ENCODE measurements around the gene TMEM81. TPM values are rescaled to one million over a fixed set of nuclear protein-coding genes. Genes with fewer than 3 reads are reported as not detected.

The TMEM81 gene
- total and polyA plus RNA-seq, 2 donors (not counting 1 experiment from before 2014, with no cell fraction given): 1.8 to 1.9 TPM

DNA sequence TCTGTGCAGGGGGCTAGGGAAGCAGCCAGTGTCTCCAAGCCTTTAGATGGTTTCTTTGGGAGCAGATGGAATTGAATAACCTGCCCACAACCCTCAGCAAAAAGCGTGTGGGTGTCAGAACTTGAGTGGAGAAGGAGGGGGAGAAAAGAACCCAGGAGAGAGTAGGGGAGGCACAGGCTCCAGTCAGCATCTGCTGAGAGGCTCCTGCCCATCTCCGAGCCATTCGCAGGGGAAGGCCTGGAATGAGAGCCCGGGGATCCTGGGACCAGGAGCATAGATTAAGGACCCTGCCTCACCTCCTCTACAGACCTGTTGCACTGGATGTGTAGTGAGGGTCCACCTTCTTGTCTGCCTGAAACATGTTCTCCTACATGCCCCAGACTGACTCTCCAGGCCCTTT lies 16.3 kb downstream of the TMEM81 start:
- Histone ChIP-seq H3K9ac (ENCODE audit: insufficient read depth, low read length) (no peak overlapping the region), H3K9me3 (ENCODE audit: control insufficient read depth, insufficient read depth, low read depth, low read length) (no peaks in the 10 kb centered on the region), H2AFZ (ENCODE audit: low read length) (no peak overlapping the region), H3K4me3 (replicated peaks in 1 of 4; ENCODE audit: control extremely low read depth in 1 of 4, insufficient read depth in 1 of 4, low read depth in 3 of 4, low read length in 4 of 4) (no peak overlapping the region), H3K27me3 (ENCODE audit: control insufficient read depth, insufficient read depth, low read length) (no peaks in the 10 kb centered on the region), H3K4me1 (ENCODE audit: control insufficient read depth, extremely low read depth, insufficient read depth, low read length) (no peaks in the 10 kb centered on the region), H3K4me2 (ENCODE audit: extremely low read depth, insufficient read depth, low read length) (no peak overlapping the region), H3K36me3 (ENCODE audit: control insufficient read depth, insufficient read depth, low read length) (no peaks in the 10 kb centered on the region), H3K27ac (ENCODE audit: insufficient read depth, low read length) (no peak overlapping the region), H4K20me1 (ENCODE audit: control insufficient read depth, extremely low read depth, insufficient read depth, low read length) (no peaks in the 10 kb centered on the region), H3K79me2 (ENCODE audit: control insufficient read depth, insufficient read depth, low read length) (no peaks in the 10 kb centered on the region)
- TF ChIP-seq, protein P1, sequence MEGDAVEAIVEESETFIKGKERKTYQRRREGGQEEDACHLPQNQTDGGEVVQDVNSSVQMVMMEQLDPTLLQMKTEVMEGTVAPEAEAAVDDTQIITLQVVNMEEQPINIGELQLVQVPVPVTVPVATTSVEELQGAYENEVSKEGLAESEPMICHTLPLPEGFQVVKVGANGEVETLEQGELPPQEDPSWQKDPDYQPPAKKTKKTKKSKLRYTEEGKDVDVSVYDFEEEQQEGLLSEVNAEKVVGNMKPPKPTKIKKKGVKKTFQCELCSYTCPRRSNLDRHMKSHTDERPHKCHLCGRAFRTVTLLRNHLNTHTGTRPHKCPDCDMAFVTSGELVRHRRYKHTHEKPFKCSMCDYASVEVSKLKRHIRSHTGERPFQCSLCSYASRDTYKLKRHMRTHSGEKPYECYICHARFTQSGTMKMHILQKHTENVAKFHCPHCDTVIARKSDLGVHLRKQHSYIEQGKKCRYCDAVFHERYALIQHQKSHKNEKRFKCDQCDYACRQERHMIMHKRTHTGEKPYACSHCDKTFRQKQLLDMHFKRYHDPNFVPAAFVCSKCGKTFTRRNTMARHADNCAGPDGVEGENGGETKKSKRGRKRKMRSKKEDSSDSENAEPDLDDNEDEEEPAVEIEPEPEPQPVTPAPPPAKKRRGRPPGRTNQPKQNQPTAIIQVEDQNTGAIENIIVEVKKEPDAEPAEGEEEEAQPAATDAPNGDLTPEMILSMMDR (conservative IDR thresholded peaks at IDR 0.05 in 1 of 2, IDR thresholded peaks at IDR 0.05 in 1 of 2; ENCODE audit: low read depth in 1 of 2, low read length in 2 of 2): no peak
- TF ChIP-seq EZH2 (IDR thresholded peaks at IDR 0.05; ENCODE audit: low read length, missing control alignments): no peak
- DNase-seq (ENCODE audit: low read depth in 2 of 2): no peak

DNA sequence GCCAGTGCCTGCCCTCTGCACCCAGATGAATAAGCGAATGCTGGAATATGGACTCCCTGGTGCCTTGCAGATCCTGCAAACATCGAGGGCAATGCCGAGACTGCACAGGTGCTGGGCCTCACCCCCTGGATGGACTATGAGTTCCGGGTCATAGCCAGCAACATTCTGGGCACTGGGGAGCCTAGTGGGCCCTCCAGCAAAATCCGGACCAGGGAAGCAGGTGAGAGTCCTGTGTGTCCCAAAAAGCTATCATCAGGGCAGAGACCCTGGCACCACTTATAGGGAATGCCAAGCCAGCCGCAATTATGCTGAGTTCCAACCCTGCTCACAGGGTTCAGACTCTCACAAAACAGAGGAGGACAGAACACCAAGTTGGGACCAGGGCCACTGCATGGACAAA lies 17.2 kb downstream of the TMEM81 start:
- H3K4me1 ChIP-seq (ENCODE audit: control insufficient read depth, extremely low read depth, insufficient read depth, low read length): no peaks in the 10 kb centered on the region

DNA sequence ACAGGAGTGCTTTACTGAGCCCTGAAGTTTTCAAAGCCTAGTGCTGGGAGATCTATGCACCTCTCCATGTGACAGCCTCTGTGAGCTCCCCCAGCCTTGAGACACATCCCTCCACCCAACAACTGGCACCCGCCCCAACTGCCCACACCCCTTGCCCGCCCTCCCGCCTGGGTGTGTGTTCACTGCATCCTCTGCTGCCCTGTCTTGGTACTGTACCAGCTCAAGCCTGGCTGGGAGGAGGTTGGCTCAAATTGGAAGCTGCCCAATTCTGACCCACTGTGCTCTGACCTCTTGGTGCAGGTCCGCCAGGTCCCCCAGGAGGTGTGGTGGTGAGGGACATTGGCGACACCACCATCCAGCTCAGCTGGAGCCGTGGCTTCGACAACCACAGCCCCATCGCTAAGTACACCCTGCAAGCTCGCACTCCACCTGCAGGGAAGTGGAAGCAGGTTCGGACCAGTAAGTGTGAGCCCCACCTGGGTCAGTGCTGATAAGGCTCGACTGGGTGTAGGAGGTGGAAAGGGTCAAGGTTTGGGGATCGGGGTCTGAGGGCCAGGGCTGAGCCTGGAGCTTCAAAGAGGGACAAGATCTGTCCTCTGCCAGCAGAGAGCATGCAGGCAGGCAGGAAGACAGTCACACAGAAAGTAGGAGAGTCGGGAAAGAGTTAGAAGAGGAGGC lies 18.0 kb downstream of the TMEM81 start:
- Histone ChIP-seq H3K9me3 (ENCODE audit: control insufficient read depth, insufficient read depth, low read depth, low read length) (no peaks in the 10 kb centered on the region), H3K9ac (ENCODE audit: insufficient read depth, low read length) (no peak overlapping the region), H3K27me3 (ENCODE audit: control insufficient read depth, insufficient read depth, low read length) (no peaks in the 10 kb centered on the region), H3K4me3 (replicated peaks in 1 of 4; ENCODE audit: control extremely low read depth in 1 of 4, insufficient read depth in 1 of 4, low read depth in 3 of 4, low read length in 4 of 4) (no peak overlapping the region), H3K36me3 (ENCODE audit: control insufficient read depth, insufficient read depth, low read length) (no peaks in the 10 kb centered on the region), H3K79me2 (ENCODE audit: control insufficient read depth, insufficient read depth, low read length) (no peaks in the 10 kb centered on the region), H4K20me1 (ENCODE audit: control insufficient read depth, extremely low read depth, insufficient read depth, low read length) (no peaks in the 10 kb centered on the region), H3K4me2 (ENCODE audit: extremely low read depth, insufficient read depth, low read length) (no peak overlapping the region), H2AFZ (ENCODE audit: low read length) (no peak overlapping the region), H3K4me1 (ENCODE audit: control insufficient read depth, extremely low read depth, insufficient read depth, low read length) (no peaks in the 10 kb centered on the region), H3K27ac (ENCODE audit: insufficient read depth, low read length) (no peak overlapping the region)
- DNase-seq (ENCODE audit: low read depth in 2 of 2): no peak
- no peak for TF ChIP-seq EZH2 (IDR thresholded peaks at IDR 0.05; ENCODE audit: low read length, missing control alignments)
- TF ChIP-seq, protein P1 (conservative IDR thresholded peaks at IDR 0.05 in 1 of 2, IDR thresholded peaks at IDR 0.05 in 1 of 2; ENCODE audit: low read depth in 1 of 2, low read length in 2 of 2): no peak

More for the DNA sequence above, 17.2 kb downstream of the TMEM81 start:
- no peak for DNase-seq (ENCODE audit: low read depth in 2 of 2)
- TF ChIP-seq, protein P1 (conservative IDR thresholded peaks at IDR 0.05 in 1 of 2, IDR thresholded peaks at IDR 0.05 in 1 of 2; ENCODE audit: low read depth in 1 of 2, low read length in 2 of 2): no peak
- no peak for TF ChIP-seq EZH2 (IDR thresholded peaks at IDR 0.05; ENCODE audit: low read length, missing control alignments)
- H3K27ac ChIP-seq (ENCODE audit: insufficient read depth, low read length): no peak overlapping the region
- H4K20me1 ChIP-seq (ENCODE audit: control insufficient read depth, extremely low read depth, insufficient read depth, low read length): no peaks in the 10 kb centered on the region
- no peaks in the 10 kb centered on the region for H3K79me2 ChIP-seq (ENCODE audit: control insufficient read depth, insufficient read depth, low read length)
- H3K36me3 ChIP-seq (ENCODE audit: control insufficient read depth, insufficient read depth, low read length): no peaks in the 10 kb centered on the region
- H3K9ac ChIP-seq (ENCODE audit: insufficient read depth, low read length): no peak overlapping the region
- no peak overlapping the region for H3K4me3 ChIP-seq (replicated peaks in 1 of 4; ENCODE audit: control extremely low read depth in 1 of 4, insufficient read depth in 1 of 4, low read depth in 3 of 4, low read length in 4 of 4)
- no peaks in the 10 kb centered on the region for H3K9me3 ChIP-seq (ENCODE audit: control insufficient read depth, insufficient read depth, low read depth, low read length)
- H3K4me2 ChIP-seq (ENCODE audit: extremely low read depth, insufficient read depth, low read length): no peak overlapping the region
- no peaks in the 10 kb centered on the region for H3K27me3 ChIP-seq (ENCODE audit: control insufficient read depth, insufficient read depth, low read length)
- H2AFZ ChIP-seq (ENCODE audit: low read length): no peak overlapping the region

All from fibroblast of lung (primary cell).